Muscle layer of colon (tissue), 2 donors: ENCODE data around the gene UCN.

ENCODE experiments used
- H3K27ac ChIP-seq: one replicate; pipeline ENCODE4 v1.7.0; 2013; ENCODE audit warnings: low read depth, mild to moderate bottlenecking, low read length, moderate library complexity
- H3K27me3 ChIP-seq, 2 donors: one replicate each; pipeline ENCODE4 v1.7.0; 2013; ENCODE audit warnings: low read length in 2 of 2, mild to moderate bottlenecking in 2 of 2; ENCODE audit not compliant: insufficient read depth in 2 of 2, control insufficient read depth in 1 of 2
- H3K36me3 ChIP-seq: one replicate; pipeline ENCODE4 v1.7.0; 2013; ENCODE audit warnings: mild to moderate bottlenecking, low read length; ENCODE audit not compliant: insufficient read depth
- H3K4me1 ChIP-seq: one replicate; pipeline ENCODE4 v1.7.0; 2013; ENCODE audit warnings: mild to moderate bottlenecking, low read length; ENCODE audit not compliant: insufficient read depth
- H3K4me3 ChIP-seq, 2 donors: one replicate each; pipeline ENCODE4 v1.7.0; 2013; ENCODE audit warnings: low read length in 2 of 2, low read depth in 1 of 2, mild to moderate bottlenecking in 1 of 2, moderate library complexity in 1 of 2
- H3K9ac ChIP-seq: one replicate; pipeline ENCODE4 v1.7.0; 2013; ENCODE audit warnings: low read length
- H3K9me3 ChIP-seq: one replicate; pipeline ENCODE4 v1.7.0; 2013; ENCODE audit warnings: mild to moderate bottlenecking, low read length
- donor health status: abdominal sarcoma.
- donor health status: Adenocarcinoma of cecum.

The UCN gene

GRCh38 chr2:27313882-27314645, 5.8 kb upstream of the UCN start:
- H3K36me3 ChIP-seq: peaks cover 28% of the 10 kb centered on the region

GRCh38 chr2:27312152-27312551, 3.9 kb upstream of the UCN start:
- Histone ChIP-seq H3K4me3 (no peak overlapping the region), H3K4me1 (peaks cover 5% of the 10 kb centered on the region), H3K9ac (no peak overlapping the region), H3K36me3 (peaks cover 28% of the 10 kb centered on the region), H3K27me3 (peaks cover 6 to 16% of the 10 kb centered on the region in 2 donors), H3K27ac (no peak overlapping the region), H3K9me3 (no peaks in the 10 kb centered on the region)

More at GRCh38 chr2:27313882-27314645, 5.8 kb upstream of the UCN start:
- no peaks in the 10 kb centered on the region for H3K27me3 ChIP-seq
- no peaks in the 10 kb centered on the region for H3K4me1 ChIP-seq
- H3K9ac ChIP-seq: no peak overlapping the region
- H3K4me3 ChIP-seq: no peak overlapping the region
- H3K9me3 ChIP-seq: no peaks in the 10 kb centered on the region
- no peak overlapping the region for H3K27ac ChIP-seq

DNA sequence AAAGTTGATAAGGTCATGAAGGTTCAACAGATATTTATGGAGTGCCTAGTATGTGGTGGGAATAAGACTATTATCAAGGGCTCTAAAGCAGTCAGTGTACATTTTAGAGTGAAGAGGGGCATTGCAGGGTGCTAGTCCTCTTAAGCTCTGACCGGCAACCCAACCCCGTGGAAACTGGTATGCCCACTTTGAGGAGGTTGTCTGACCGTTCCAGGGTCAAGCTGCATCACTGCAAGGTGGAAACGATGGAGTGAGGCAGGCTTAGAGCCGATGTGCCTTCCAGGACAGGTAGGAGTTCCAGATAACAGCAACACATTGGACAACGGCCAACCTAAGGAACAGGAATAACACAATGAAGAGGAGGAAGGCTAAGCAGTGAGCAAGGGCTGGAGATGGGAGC, 1.4 kb upstream of the UCN start:
- Histone ChIP-seq H3K9me3 (no peaks in the 10 kb centered on the region), H3K4me1 (peaks cover 8% of the 10 kb centered on the region), H3K36me3 (peaks cover 17% of the 10 kb centered on the region), H3K4me3 (no peak overlapping the region), H3K27me3 (peaks cover 20 to 35% of the 10 kb centered on the region in 2 donors), H3K27ac (no peak overlapping the region), H3K9ac (no peak overlapping the region)

DNA sequence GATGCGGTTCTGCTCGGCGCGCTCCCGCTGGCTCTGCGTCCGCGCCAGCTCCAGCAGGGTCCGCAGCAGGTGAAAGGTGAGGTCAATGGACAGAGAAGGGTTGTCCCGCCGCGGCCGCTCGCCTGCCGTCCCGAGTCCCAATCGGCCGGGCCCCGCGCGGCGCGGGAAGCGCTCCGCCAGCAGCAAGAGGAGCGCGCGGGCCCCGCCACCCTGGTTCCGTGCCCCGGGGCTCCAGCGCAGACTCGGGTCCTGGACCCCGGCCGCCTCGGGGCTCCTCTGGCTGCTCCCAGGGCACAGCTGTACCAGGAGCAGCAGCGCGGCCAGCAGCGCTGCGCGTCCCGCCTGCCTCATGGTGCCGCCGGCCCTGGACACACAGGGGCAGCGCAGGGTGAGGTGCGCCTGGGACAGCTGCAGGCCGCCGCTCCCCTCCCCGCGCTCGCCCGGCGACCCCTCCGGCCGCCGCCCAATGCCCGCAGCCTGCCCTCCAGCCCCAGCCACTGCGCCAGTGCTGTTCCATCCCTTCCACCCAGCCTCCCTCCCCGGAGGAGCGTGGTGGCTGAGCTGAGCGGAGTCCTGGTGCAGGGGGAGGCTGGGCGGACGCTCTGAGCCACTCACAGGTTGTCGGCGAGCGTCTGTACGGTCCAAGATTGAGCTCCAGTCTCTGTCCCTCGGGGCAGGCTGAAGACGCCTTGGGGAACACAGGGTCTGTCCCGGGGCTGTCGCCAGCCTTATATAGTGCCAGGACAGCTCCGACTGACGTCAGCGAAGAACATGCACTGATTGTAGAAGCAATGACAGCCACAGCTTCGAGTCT, 493 bp downstream of the UCN start:
- no peak overlapping the region for H3K27ac ChIP-seq
- no peak overlapping the region for H3K9ac ChIP-seq
- peaks cover 17% of the 10 kb centered on the region for H3K36me3 ChIP-seq
- H3K4me1 ChIP-seq: peaks cover 8% of the 10 kb centered on the region
- H3K4me3 ChIP-seq: no peak overlapping the region
- no peaks in the 10 kb centered on the region for H3K9me3 ChIP-seq
- peaks cover 20 to 35% of the 10 kb centered on the region in 2 donors for H3K27me3 ChIP-seq

- peaks cover 11% of the 10 kb centered on the region for H3K36me3 ChIP-seq
- no peak overlapping the region for H3K9ac ChIP-seq
- H3K4me3 ChIP-seq: no peak overlapping the region
- peaks cover 20 to 35% of the 10 kb centered on the region in 2 donors for H3K27me3 ChIP-seq
- peaks cover 8% of the 10 kb centered on the region for H3K4me1 ChIP-seq
- H3K9me3 ChIP-seq: no peaks in the 10 kb centered on the region
- no peak overlapping the region for H3K27ac ChIP-seq
Measured at GRCh38 chr2:27307287-27307544, 1.0 kb downstream of the UCN start.

GRCh38 chr2:27306573-27307286, 1.5 kb downstream of the UCN start:
- Histone ChIP-seq H3K36me3 (peaks cover 11% of the 10 kb centered on the region), H3K9me3 (no peaks in the 10 kb centered on the region), H3K9ac (no peak overlapping the region), H3K4me1 (peaks cover 8% of the 10 kb centered on the region), H3K27me3 (peaks cover 20 to 35% of the 10 kb centered on the region in 2 donors), H3K27ac (no peak overlapping the region), H3K4me3 (no peak overlapping the region)

- H3K27me3 ChIP-seq: peaks cover 20 to 35% of the 10 kb centered on the region in 2 donors
- H3K9ac ChIP-seq: no peak overlapping the region
- no peak overlapping the region for H3K4me3 ChIP-seq
- H3K4me1 ChIP-seq: peaks cover 8% of the 10 kb centered on the region
- no peak overlapping the region for H3K27ac ChIP-seq
- H3K36me3 ChIP-seq: peaks cover 5% of the 10 kb centered on the region
- H3K9me3 ChIP-seq: no peaks in the 10 kb centered on the region
Measured at GRCh38 chr2:27306136-27306535, 2.1 kb downstream of the UCN start.

- Histone ChIP-seq H3K36me3 (peaks cover 5% of the 10 kb centered on the region), H3K27me3 (peaks cover 20 to 35% of the 10 kb centered on the region in 2 donors), H3K4me1 (peaks cover 8% of the 10 kb centered on the region), H3K4me3 (no peak overlapping the region), H3K27ac (no peak overlapping the region), H3K9me3 (no peaks in the 10 kb centered on the region), H3K9ac (no peak overlapping the region)
Measured at GRCh38 chr2:27305516-27305915, 2.7 kb downstream of the UCN start.

- peaks cover 8% of the 10 kb centered on the region for H3K4me1 ChIP-seq
- no peak overlapping the region for H3K4me3 ChIP-seq
- no peaks in the 10 kb centered on the region for H3K9me3 ChIP-seq
- peaks cover 20 to 35% of the 10 kb centered on the region in 2 donors for H3K27me3 ChIP-seq
- H3K9ac ChIP-seq: no peak overlapping the region
- no peak overlapping the region for H3K27ac ChIP-seq
- peaks cover 4% of the 10 kb centered on the region for H3K36me3 ChIP-seq
Measured at GRCh38 chr2:27304488-27305240, 3.6 kb downstream of the UCN start.

DNA sequence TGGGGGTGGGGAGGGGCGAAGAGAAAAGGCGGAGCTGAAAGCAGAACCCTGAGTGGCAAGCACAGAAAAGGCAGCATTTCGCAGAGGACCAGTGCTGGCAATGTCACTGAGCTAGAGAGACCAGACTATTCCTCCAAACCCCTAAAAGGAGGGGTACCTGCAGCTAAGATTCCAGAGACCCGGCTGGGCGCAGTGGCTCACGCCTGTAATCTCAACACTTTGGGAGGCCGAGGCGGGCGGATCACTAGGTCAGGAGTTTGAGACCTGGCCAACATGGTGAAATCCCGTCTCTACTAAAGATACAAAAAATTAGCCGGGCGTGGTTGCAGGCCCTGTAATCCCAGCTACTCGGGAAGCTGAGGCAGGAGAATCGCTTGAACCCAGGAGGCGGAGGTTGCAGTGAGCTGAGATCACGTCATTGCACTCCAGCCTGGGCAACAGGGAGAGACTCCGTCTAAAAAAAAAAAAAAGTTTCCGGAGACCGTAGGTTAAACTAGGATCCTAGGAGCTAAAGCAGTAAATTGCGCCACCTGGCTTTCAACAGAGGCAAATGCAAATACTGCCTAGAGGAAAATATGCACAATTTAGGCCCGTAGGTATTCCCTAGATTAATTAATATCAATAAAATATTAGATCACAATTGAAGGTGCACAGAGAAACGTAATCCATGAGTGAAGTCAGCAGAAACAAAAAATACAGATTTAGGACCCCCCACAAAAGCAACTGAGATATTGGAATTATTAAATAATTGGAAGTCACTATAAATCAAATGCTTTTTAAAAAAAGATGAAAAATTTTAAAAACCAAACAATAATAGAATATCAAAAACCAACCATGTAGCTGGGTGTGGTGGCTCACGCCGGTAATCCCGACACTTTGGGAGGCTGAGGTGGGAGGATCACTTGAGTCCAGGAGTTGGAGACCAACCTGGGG, 4.9 kb downstream of the UCN start:
- no peak overlapping the region for H3K27ac ChIP-seq
- peak overlapping the region in 1 of 2 donors; percentile 32 for H3K4me3 ChIP-seq
- H3K9me3 ChIP-seq: no peaks in the 10 kb centered on the region
- H3K9ac ChIP-seq: no peak overlapping the region
- peaks cover 8% of the 10 kb centered on the region for H3K4me1 ChIP-seq
- H3K36me3 ChIP-seq: no peaks in the 10 kb centered on the region
- H3K27me3 ChIP-seq: peaks cover 20 to 31% of the 10 kb centered on the region in 2 donors
